A549 (cell line): ENCODE results near the gene SELP. TPM values are rescaled to one million over a fixed set of nuclear protein-coding genes. Genes with fewer than 3 reads are reported as not detected.
A peak's percentile ranks its signal among the peaks of the same experiment; 100 is the strongest.

ENCODE experiments used
- ATAC-seq, 2 experiments: fragments of 200-7000 bp in 1 of 2; fragments of >200 bp in 1 of 2; cut with Nextera tagmentation in 1 of 2; cut with Tn5 transposase in 1 of 2; 3 replicates each; pipeline versions ENCODE4 v1.8.0 to v1.9.1; 2018 to 2020; ENCODE audit warnings: mild to moderate bottlenecking in 1 of 2, moderate library complexity in 1 of 2
- CTCF ChIA-PET: fragments of 300-600 bp; sonication (Branson Sonifier 250); formaldehyde crosslinking; extraction: SDS; loops from one replicate; lab custom pipeline; 2021; ENCODE audit warnings: antibody characterized with exemption, inconsistent platforms; lab: Yijun Ruan, JAX
- POLR2A ChIA-PET: fragments of 350-600 bp; formaldehyde crosslinking; extraction: SDS; loops from one replicate; lab custom pipeline; 2021; ENCODE audit warnings: antibody characterized with exemption, inconsistent platforms; lab: Yijun Ruan, JAX
- DNase-seq, 2 experiments: peaks; one replicate each; pipeline versions ENCODE4 v3.0.0 to v3.0.0-alpha.2; 2011 to 2016; ENCODE audit warnings: low read depth in 1 of 2, low spot score in 1 of 2
- FAIRE-seq: peaks from 2 replicates; lab custom pipeline; 2011; peaks lifted over from hg19 to GRCh38; lab: Jason Lieb, UNC
- H3K27ac ChIP-seq, 2 experiments: fragments of >200 bp; sonication (Bioruptor Twin); formaldehyde crosslinking; 3 replicates each; pipeline ENCODE4 v1.5.1; 2016 to 2017
- H3K4me1 ChIP-seq: fragments of >200 bp; sonication (Bioruptor Twin); formaldehyde crosslinking; 3 replicates; pipeline ENCODE4 v1.6.1; 2016
- H3K4me2 ChIP-seq: fragments of >200 bp; sonication (Bioruptor Twin); formaldehyde crosslinking; 3 replicates; pipeline ENCODE4 v1.6.1; 2016
- H3K4me3 ChIP-seq: fragments of >200 bp; sonication (Bioruptor Twin); formaldehyde crosslinking; 3 replicates; pipeline ENCODE4 v1.5.1; 2016
- H3K9me3 ChIP-seq: fragments of >200 bp; sonication (Bioruptor Twin); formaldehyde crosslinking; 3 replicates; pipeline ENCODE4 v1.6.1; 2016
- EHF ChIP-seq: fragments of 250-450 bp; sonication (Bioruptor Pico); IDR thresholded peaks from 2 replicates; pipeline ENCODE4 v1.5.0; 2020; ENCODE audit warnings: mild to moderate bottlenecking
- FOSL2 ChIP-seq, 2 experiments: fragments of 450-650 bp in 1 of 2; fragments of >200 bp in 1 of 2; sonication (Bioruptor Twin) in 1 of 2; formaldehyde crosslinking; IDR thresholded peaks; 2 replicates each; pipeline versions ENCODE4 v1.5.0 to v1.6.1; 2016 to 2020; ENCODE audit warnings: mild to moderate bottlenecking in 1 of 2, moderate library complexity in 1 of 2
- HDAC2 ChIP-seq: fragments of 200-600 bp; sonication (generic); IDR thresholded peaks from 2 replicates; pipeline ENCODE4 v1.6.1; 2016
- JUN ChIP-seq, 2 experiments: fragments of >200 bp; sonication (Bioruptor Twin); formaldehyde crosslinking; IDR thresholded peaks; 2 replicates in 1 of 2; 3 replicates in 1 of 2; pipeline ENCODE4 v1.6.1; 2016 to 2017
- KDM5A ChIP-seq: fragments of 200-600 bp; sonication (generic); IDR thresholded peaks from 2 replicates; pipeline ENCODE4 v1.6.1; 2016; ENCODE audit warnings: antibody characterized with exemption, mild to moderate bottlenecking
- NFE2L2 ChIP-seq: fragments of 150-350 bp; conservative IDR thresholded peaks from 2 replicates; pipeline ENCODE4 v1.6.1; 2014; ENCODE audit warnings: low read length
- NR3C1 ChIP-seq: fragments of >200 bp; sonication (Bioruptor Twin); formaldehyde crosslinking; IDR thresholded peaks from 3 replicates; pipeline ENCODE4 v1.6.1; 2017
- POLR2A ChIP-seq: IDR thresholded peaks from 2 replicates; pipeline ENCODE4 v1.6.1; 2012; ENCODE audit warnings: mild to moderate bottlenecking, low read length
- POLR2AphosphoS2 ChIP-seq: conservative IDR thresholded peaks from 2 replicates; pipeline ENCODE4 v1.6.1; 2012; ENCODE audit warnings: low read length, improper control_type of control experiment, inconsistent platforms
- RARB ChIP-seq: fragments of 250-450 bp; sonication (Bioruptor Pico); IDR thresholded peaks from 2 replicates; pipeline ENCODE4 v1.8.0; 2021; ENCODE audit warnings: mild to moderate bottlenecking, moderate library complexity
- TFCP2L1 ChIP-seq: fragments of 250-450 bp; sonication (Bioruptor Pico); IDR thresholded peaks from 2 replicates; pipeline ENCODE4 v1.5.0; 2021; ENCODE audit warnings: mild to moderate bottlenecking
- ZC3H11A ChIP-seq: fragments of 450-650 bp; IDR thresholded peaks from 2 replicates; pipeline ENCODE4 v1.6.1; 2014; ENCODE audit warnings: antibody characterized with exemption, mild to moderate bottlenecking
- WGBS: methylation state at CpG from one replicate; pipeline ENCODE4 v1.1.6; 2017; ENCODE audit errors: missing lambda C conversion rate; 5-methylcytosine and 5-hydroxymethylcytosine counted together
- polyA minus RNA-seq: library from RNA; depleted of rRNA, polyadenylated mRNA; stranded (reverse); fragments of >200 nt; gene quantifications from 2 replicates; pipeline ENCODE4 v1.2.3, GENCODE V29; 2011; rRNA and poly(A)+ RNA removed
- polyA plus RNA-seq, 4 experiments: library from polyadenylated mRNA; depleted of rRNA in 3 of 4; stranded (reverse); fragments of >200 nt; fragmentation: RNase III in 1 of 4; extraction: RNeasy Plus Mini Kit Qiagen cat#74134 plus additional on column Dnase treatment in 1 of 4; gene quantifications; 2 replicates in 3 of 4; 3 replicates in 1 of 4; pipeline ENCODE4 v1.2.3, GENCODE V29; 2011 to 2017
- TF ChIP-seq, protein P1 (sequence below): fragments of 150-350 bp; IDR thresholded peaks from 2 replicates; pipeline ENCODE4 v1.6.1; 2014; ENCODE audit warnings: low read depth, mild to moderate bottlenecking, low read length
- TF ChIP-seq, protein P2 (sequence below): fragments of 250-450 bp; sonication (Bioruptor Pico); IDR thresholded peaks from 2 replicates; pipeline ENCODE4 v1.5.0; 2021; ENCODE audit warnings: mild to moderate bottlenecking, moderate library complexity, borderline replicate concordance
- TF ChIP-seq, protein P3 (sequence below): fragments of >200 bp; sonication (Bioruptor Twin); formaldehyde crosslinking; IDR thresholded peaks from 2 replicates; pipeline ENCODE4 v1.6.1; 2016
- TF ChIP-seq, protein P4 (sequence below): IDR thresholded peaks from 2 replicates; pipeline ENCODE4 v1.6.1; 2012

Gene SELP
- polyA plus RNA-seq (2011; rRNA removed) (not detected in 2 replicates), polyA plus RNA-seq (2017; fragmentation: RNase III; extraction: RNeasy Plus Mini Kit Qiagen cat#74134 plus additional on column Dnase treatment) (not detected in 3 replicates), polyA minus RNA-seq (not detected in 2 replicates)
- polyA plus RNA-seq (2012; cell fraction: cytosol; rRNA removed) = not detected in 2 replicates
- polyA plus RNA-seq (2012; cell fraction: nucleus; rRNA removed) = not detected in 2 replicates

DNA sequence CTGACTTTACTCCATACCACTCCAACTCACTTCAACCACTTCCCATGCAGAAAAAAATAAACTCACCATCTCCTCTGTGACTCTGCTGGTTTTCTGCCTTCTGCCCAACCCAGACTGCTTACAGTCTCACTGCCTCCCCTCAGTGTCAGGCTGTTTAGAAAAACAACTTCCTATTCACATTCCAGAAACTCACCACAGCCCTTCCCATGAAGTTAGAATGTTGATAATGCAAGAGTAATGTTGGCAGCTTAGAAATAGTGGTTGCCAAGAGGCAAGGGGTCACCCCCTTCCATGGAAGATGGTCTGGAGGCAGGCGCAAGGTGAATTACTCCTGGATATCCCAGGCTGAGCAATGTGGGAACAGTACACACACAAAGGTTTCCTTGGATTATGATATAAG is at the start of gene SELP:
TSS of gene SELP (minus strand) at position 119 of the 400 bp plus-strand sequence. CDS start at position 69, 50 bp downstream.
- POLR2A ChIA-PET = no interaction called here
- no peak for ATAC-seq
- no peak for FAIRE-seq
- Histone ChIP-seq H3K27ac (no peak within 1 kb of the TSS), H3K4me2 (no peak within 1 kb of the TSS), H3K4me3 (no peak within 1 kb of the TSS), H3K4me1 (no peaks in the 10 kb centered on the region), H3K9me3 (peaks cover 14% of the 10 kb centered on the region; the same call in 2 of the 3 replicates)
- no peak for TF ChIP-seq EHF
- TF ChIP-seq TFCP2L1 (CRISPR knock-in tag) = no peak
- no peak for TF ChIP-seq HDAC2
- no peak for TF ChIP-seq NR3C1
- TF ChIP-seq, protein P1, sequence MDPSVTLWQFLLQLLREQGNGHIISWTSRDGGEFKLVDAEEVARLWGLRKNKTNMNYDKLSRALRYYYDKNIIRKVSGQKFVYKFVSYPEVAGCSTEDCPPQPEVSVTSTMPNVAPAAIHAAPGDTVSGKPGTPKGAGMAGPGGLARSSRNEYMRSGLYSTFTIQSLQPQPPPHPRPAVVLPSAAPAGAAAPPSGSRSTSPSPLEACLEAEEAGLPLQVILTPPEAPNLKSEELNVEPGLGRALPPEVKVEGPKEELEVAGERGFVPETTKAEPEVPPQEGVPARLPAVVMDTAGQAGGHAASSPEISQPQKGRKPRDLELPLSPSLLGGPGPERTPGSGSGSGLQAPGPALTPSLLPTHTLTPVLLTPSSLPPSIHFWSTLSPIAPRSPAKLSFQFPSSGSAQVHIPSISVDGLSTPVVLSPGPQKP = no peak
- CTCF ChIA-PET = no interaction called here
- DNase-seq = no peak
- 100% methylated on average over 1 of the region's 1 CpG for WGBS

DNA sequence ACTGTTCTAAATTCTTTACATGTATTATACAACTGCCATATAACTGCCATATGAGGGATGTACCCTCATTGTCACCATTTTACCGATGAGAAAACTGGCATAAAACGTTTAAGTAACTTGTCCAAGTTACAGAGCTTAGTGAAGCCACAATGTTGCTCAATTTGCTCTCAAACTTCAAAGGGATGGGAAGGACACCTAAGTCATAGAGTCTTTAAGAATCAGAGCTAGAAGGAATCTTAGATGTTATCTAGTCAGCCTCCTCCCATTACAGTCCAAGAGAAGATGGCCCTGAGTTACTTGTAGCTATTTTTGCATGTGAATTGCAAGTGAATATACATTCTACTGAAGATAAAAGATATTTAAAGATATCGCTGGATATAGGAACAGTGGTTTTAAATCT is 49.8 kb upstream of the SELP start:
- TF ChIP-seq KDM5A (no peak), JUN (IDR thresholded peaks at IDR 0.05) (no peak), ZC3H11A (no peak), POLR2A (no peak), RARB (no peak)
- TF ChIP-seq, protein P2, sequence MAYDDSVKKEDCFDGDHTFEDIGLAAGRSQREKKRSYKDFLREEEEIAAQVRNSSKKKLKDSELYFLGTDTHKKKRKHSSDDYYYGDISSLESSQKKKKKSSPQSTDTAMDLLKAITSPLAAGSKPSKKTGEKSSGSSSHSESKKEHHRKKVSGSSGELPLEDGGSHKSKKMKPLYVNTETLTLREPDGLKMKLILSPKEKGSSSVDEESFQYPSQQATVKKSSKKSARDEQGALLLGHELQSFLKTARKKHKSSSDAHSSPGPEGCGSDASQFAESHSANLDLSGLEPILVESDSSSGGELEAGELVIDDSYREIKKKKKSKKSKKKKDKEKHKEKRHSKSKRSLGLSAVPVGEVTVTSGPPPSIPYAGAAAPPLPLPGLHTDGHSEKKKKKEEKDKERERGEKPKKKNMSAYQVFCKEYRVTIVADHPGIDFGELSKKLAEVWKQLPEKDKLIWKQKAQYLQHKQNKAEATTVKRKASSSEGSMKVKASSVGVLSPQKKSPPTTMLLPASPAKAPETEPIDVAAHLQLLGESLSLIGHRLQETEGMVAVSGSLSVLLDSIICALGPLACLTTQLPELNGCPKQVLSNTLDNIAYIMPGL (CRISPR knock-in tag) = no peak
- TF ChIP-seq, protein P3, sequence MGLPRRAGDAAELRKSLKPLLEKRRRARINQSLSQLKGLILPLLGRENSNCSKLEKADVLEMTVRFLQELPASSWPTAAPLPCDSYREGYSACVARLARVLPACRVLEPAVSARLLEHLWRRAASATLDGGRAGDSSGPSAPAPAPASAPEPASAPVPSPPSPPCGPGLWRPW = no peak
- TF ChIP-seq, protein P4, sequence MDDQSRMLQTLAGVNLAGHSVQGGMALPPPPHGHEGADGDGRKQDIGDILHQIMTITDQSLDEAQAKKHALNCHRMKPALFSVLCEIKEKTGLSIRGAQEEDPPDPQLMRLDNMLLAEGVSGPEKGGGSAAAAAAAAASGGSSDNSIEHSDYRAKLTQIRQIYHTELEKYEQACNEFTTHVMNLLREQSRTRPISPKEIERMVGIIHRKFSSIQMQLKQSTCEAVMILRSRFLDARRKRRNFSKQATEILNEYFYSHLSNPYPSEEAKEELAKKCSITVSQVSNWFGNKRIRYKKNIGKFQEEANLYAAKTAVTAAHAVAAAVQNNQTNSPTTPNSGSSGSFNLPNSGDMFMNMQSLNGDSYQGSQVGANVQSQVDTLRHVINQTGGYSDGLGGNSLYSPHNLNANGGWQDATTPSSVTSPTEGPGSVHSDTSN = no peak
- TF ChIP-seq, all 56 proteins: peak for 0
- ChIA-PET CTCF (interaction anchor here (0.8 kb wide), 1 partner anchor 15 kb away, joined by 4 read pairs; no protein-coding TSS in a partner anchor), POLR2A (no interaction called here)
- H3K4me3 ChIP-seq = no peak overlapping the region
- no peaks in the 10 kb centered on the region for H3K4me1 ChIP-seq
- no peak overlapping the region for H3K27ac ChIP-seq
- 23% methylated on average over 3 of the region's 3 CpGs for whole genome bisulfite sequencing
- ATAC-seq (no peak), FAIRE-seq (peak; percentile 36), DNase-seq (no peak)
- H3K9me3 ChIP-seq = no peaks in the 10 kb centered on the region
- no peak overlapping the region for H3K4me2 ChIP-seq

DNA sequence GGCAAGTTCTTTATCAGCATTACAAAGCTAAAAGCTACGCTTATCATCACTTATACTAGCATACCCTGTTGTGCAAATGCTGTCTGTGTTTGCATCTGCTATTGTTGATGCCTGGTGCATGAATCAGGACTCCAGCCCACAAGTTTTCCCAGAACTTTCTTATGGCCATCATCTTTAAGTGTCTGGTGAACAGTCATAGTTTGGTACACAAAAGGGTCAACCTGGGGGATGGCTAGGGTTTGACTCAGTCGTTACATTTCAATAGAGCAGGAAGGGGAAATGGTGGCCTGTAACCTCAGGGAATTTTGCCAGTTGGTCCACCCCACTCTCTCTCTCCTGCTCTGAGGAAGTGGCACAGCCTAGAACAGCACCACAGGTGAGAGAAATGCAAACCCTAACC is 46.1 kb upstream of the SELP start:
- Histone ChIP-seq H3K4me1 (no peaks in the 10 kb centered on the region), H3K4me3 (no peak overlapping the region), H3K9me3 (no peaks in the 10 kb centered on the region), H3K27ac (no peak overlapping the region), H3K4me2 (no peak overlapping the region)
- ATAC-seq (peak in 1 of 2 experiments; percentile 68; a peak in 3 of 6 replicates), FAIRE-seq (no peak), DNase-seq (peak in 1 of 2 experiments; percentile 57)
- TF ChIP-seq NFE2L2 = no peak
- TF ChIP-seq FOSL2 (IDR thresholded peaks at IDR 0.05) = no peak
- peak; percentile 9; the same call in 1 of the 2 replicates for TF ChIP-seq FOSL2 (CRISPR knock-in tag; IDR thresholded peaks at IDR 0.05)
- 8% methylated on average over 2 of the region's 2 CpGs for WGBS
- CTCF ChIA-PET = interaction anchor here (1.0 to 1.8 kb wide), 3 partner anchors 74 to 90 kb away, joined by 3 to 7 read pairs (median 4); no protein-coding TSS in a partner anchor
- POLR2A ChIA-PET = no interaction called here

DNA sequence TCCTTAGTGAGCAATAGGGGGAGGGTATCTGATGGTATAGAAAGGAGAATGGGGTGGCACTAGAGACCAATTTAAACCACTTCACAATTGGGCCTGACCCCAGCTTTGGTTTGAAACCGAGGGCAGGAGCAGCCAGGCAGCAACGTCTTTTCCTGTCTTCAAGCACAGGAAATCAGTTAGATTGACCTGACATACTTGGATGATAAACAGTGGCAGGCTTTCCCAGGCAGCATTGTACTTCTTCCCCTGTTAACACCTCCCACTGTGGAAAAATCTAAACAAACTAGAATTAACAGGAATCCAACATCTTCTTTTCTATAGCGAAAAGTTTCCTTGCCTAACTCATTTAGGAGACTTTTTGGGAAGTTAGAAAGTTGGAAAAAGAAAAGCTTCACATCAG is 40.9 kb upstream of the SELP start:
- DNase-seq = no peak
- no peak overlapping the region for H3K27ac ChIP-seq
- no peak overlapping the region for H3K4me2 ChIP-seq
- H3K4me1 ChIP-seq = no peaks in the 10 kb centered on the region
- 17% methylated on average over 3 of the region's 3 CpGs for WGBS
- H3K9me3 ChIP-seq = no peaks in the 10 kb centered on the region
- CTCF ChIA-PET = interaction anchor here (1.6 kb wide), 1 partner anchor 69 kb away, joined by 3 read pairs; no protein-coding TSS in a partner anchor
- POLR2A ChIA-PET = no interaction called here
- TF ChIP-seq TFCP2L1 (CRISPR knock-in tag) = no peak
- TF ChIP-seq, protein P3 = no peak
- TF ChIP-seq POLR2AphosphoS2 = no peak
- TF ChIP-seq, all 56 proteins: peak for 0
- no peak overlapping the region for H3K4me3 ChIP-seq
- FAIRE-seq (no peak), ATAC-seq (no peak)
